Testis (tissue), 3 donors: Measurements from ENCODE around the gene PER1. TPM values are rescaled to one million over a fixed set of nuclear protein-coding genes. Genes with fewer than 3 reads are reported as not detected.
A peak's percentile ranks its signal among the peaks of the same experiment; 100 is the strongest.

Source experiments
- DNase-seq: peaks from one replicate; pipeline ENCODE4 v3.0.0-alpha.2; 2019
- H3K27ac ChIP-seq, 2 donors: fragments of 200-600 bp; sonication (generic); one replicate each; pipeline ENCODE4 v1.5.1; 2019
- H3K27me3 ChIP-seq: fragments of 200-600 bp; sonication (generic); one replicate; pipeline ENCODE4 v1.5.1; 2019
- H3K36me3 ChIP-seq: fragments of 200-600 bp; sonication (generic); one replicate; pipeline ENCODE4 v1.5.1; 2017; ENCODE audit warnings: low read depth; ENCODE audit errors: missing control alignments
- H3K4me1 ChIP-seq: fragments of 200-600 bp; sonication (generic); one replicate; pipeline ENCODE4 v1.5.1; 2019
- H3K4me3 ChIP-seq, 2 donors: fragments of 200-600 bp; sonication (generic); one replicate each; pipeline ENCODE4 v1.5.1; 2017 to 2019
- H3K9me3 ChIP-seq: fragments of 200-600 bp; sonication (generic); one replicate; pipeline ENCODE4 v1.5.1; 2017
- POLR2A ChIP-seq: fragments of 450-650 bp; IDR thresholded peaks from one replicate; pipeline ENCODE4 v1.6.1; 2017; ENCODE audit warnings: antibody characterized with exemption, mild to moderate bottlenecking, moderate library complexity
- WGBS, 2 donors: methylation state at CpG; one replicate each; pipeline ENCODE4 v1.1.5; 2018; 5-methylcytosine and 5-hydroxymethylcytosine counted together
- intact Hi-C: fragments of 100-400 bp; cut with DNase I; formaldehyde crosslinking; loops from one replicate; pipeline ENCODE4 v1.15.1; 2023; ENCODE audit warnings: low total_unique reads
- polyA plus RNA-seq: library from polyadenylated mRNA; stranded (reverse); fragments of 350-450 nt; fragmentation: Illumina TruSeq; extraction: RNeasy Lipid Tissue Mini Kit (QIAGEN cat#74804); gene quantifications from one replicate; pipeline ENCODE4 v1.2.3, GENCODE V29; 2014; ENCODE audit warnings: low read depth, low replicate concordance; ENCODE audit not compliant: insufficient read depth
- total RNA-seq, 2 donors: library from RNA; depleted of rRNA; stranded (reverse); fragments of >200 nt; gene quantifications; one replicate each; pipeline ENCODE4 v1.2.3, GENCODE V29; 2016
- TF ChIP-seq, protein P1 (sequence below), 3 experiments: fragments of 450-650 bp in 2 of 3; fragments of 200-600 bp in 1 of 3; sonication (generic) in 1 of 3; IDR thresholded peaks; one replicate each; pipeline ENCODE4 v1.5.1; 2016 to 2019; ENCODE audit warnings: antibody characterized with exemption in 3 of 3, mild to moderate bottlenecking in 2 of 3, moderate library complexity in 1 of 3

Gene PER1
- total and polyA plus RNA-seq, 3 donors from 2014 or later = 55.1 to 119 (median 96.0) TPM

DNA sequence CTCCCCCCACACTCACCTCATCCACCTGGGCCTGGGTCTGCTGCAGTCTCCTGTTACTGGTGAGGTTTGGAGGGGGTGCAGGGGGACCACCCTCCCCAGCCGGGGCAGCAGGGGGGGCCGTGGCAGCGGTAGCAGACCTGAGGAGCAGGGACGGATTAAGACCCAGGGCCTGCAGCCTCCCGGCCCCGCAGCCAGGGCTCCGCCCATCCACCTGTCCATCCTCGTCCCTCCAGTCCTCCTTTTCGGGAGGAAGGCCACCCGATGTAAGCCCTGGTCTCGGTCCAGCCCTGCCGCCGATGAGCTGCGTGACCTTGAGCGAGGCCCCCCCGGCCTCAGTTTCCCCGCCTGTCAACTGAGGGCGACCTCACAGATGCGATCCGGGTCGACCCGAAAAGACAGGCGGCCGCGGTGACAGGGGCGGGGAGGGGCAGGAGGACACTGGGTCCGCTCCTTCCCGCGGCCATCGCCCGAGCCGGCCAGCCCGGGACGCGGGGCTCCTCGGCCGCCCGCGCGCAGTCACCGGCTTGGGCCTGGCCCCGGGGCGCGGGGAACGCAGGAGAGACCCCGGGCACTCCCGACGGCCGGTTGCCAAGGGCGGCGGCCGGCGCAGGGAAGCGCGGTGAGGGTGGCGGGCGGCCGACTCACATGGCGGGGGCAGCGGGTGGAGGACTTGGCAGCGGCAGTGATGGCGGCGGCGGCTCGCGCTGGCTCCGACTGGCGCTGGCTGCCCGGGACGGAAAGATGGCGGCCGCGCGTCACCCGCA, 10.2 kb upstream of the PER1 start, which contains the start of gene VAMP2:
Gene VAMP2, minus strand, starts transcription at position 716 of the 764 bp plus-strand sequence. Its CDS starts 69 bp downstream, at position 647.
- Histone ChIP-seq H3K36me3 (no peaks in the 10 kb centered on the region), H3K9me3 (no peaks in the 10 kb centered on the region), H3K27ac (peak within 1 kb of the TSS; percentile 100), H3K4me1 (peaks cover 41% of the 10 kb centered on the region), H3K27me3 (no peaks in the 10 kb centered on the region), H3K4me3 (peak within 1 kb of the TSS; percentile 99 to 100)
- 0% methylated on average over 5 to 57 of the region's 75 CpGs for WGBS, 2 donors
- intact Hi-C loops = no loop called here
- DNase-seq = peak; percentile 78
- TF ChIP-seq, protein P1, sequence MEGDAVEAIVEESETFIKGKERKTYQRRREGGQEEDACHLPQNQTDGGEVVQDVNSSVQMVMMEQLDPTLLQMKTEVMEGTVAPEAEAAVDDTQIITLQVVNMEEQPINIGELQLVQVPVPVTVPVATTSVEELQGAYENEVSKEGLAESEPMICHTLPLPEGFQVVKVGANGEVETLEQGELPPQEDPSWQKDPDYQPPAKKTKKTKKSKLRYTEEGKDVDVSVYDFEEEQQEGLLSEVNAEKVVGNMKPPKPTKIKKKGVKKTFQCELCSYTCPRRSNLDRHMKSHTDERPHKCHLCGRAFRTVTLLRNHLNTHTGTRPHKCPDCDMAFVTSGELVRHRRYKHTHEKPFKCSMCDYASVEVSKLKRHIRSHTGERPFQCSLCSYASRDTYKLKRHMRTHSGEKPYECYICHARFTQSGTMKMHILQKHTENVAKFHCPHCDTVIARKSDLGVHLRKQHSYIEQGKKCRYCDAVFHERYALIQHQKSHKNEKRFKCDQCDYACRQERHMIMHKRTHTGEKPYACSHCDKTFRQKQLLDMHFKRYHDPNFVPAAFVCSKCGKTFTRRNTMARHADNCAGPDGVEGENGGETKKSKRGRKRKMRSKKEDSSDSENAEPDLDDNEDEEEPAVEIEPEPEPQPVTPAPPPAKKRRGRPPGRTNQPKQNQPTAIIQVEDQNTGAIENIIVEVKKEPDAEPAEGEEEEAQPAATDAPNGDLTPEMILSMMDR (IDR thresholded peaks at IDR 0.05) = peak in 1 of 3 experiments; percentile 6
- TF ChIP-seq POLR2A = no peak

DNA sequence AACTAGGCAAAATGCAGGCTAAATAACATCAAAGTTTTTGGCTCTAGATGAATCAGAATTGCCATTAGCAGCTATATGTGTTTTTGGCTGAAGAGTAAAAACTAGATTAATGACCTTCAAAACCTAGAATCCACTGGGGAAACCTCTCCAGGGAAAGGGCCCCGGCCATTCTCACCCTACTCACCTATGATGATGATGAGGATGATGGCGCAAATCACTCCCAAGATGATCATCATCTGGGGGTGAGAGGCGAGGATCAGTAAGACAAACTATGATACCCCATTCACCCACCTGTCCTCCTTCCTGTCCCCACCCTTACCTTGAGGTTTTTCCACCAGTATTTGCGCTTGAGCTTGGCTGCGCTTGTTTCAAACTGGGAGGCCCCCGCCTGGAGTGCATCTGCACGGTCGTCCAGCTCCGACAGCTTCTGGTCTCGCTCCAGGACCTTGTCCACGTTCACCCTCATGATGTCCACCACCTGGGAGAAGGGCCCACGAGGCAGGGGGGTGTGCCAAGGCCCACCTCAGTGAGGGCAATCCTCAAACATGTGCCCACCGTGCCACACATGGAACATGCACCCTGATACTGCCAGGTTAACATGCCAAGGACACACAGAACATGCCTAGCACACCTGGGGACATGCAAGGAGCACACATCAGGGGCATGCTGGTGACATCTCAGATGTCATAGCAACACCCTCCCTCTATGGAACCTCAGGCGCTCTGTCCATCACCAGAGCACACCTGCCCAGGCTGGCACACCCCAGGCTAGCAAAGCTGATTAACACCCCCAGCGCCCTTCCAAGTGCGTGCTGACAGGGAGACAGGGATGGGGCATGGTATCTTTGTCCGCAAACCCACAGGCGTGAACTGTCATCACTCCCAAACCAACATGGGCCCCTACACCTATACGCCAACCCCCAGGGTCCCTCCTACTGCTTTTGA, 9.4 kb upstream of the PER1 start:
- H3K27me3 ChIP-seq = no peaks in the 10 kb centered on the region
- H3K4me3 ChIP-seq = peak overlapping the region; percentile 99 to 100
- peaks cover 45% of the 10 kb centered on the region for H3K4me1 ChIP-seq
- peak overlapping the region; percentile 100 for H3K27ac ChIP-seq
- H3K9me3 ChIP-seq = no peaks in the 10 kb centered on the region
- no peak for DNase-seq
- intact Hi-C loops = no loop called here
- WGBS, 2 donors = 37 to 80% methylated on average over 4 to 19 of the region's 19 CpGs
- no peaks in the 10 kb centered on the region for H3K36me3 ChIP-seq
- TF ChIP-seq POLR2A = no peak
- TF ChIP-seq, protein P1 (IDR thresholded peaks at IDR 0.05) = no peak

DNA sequence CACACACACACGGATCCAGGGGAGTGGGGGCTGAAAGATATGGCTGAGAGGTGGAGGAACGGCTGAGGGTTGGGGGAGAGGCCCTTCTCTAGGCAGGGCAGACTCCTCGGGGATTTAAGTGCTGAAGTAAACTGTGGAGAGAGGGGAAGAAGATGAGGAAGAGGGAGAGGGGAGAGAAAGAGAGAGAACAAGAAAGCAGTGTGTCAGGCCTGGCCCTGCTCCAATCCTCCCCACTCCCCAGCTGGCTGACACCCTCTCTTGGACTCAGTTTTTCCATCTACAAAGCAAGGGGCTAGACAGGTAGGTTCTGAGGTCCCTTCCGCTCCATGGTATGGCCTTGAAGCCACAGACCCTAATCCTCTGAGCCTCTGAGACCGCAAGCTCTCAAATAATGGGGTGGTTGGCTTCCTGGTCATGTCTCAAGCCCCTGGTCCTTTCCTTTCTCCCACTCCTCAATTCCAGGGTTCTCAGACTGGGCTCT, 8.6 kb upstream of the PER1 start:
- Histone ChIP-seq H3K9me3 (no peaks in the 10 kb centered on the region), H3K4me3 (no peak overlapping the region), H3K36me3 (no peaks in the 10 kb centered on the region), H3K4me1 (peaks cover 45% of the 10 kb centered on the region), H3K27me3 (no peaks in the 10 kb centered on the region), H3K27ac (peak overlapping the region; percentile 100)
- WGBS, 2 donors = 54 to 55% methylated on average over 5 of the region's 5 CpGs
- no peak for DNase-seq
- TF ChIP-seq, protein P1 (IDR thresholded peaks at IDR 0.05) = no peak
- no peak for TF ChIP-seq POLR2A
- intact Hi-C loops = no loop called here

DNA sequence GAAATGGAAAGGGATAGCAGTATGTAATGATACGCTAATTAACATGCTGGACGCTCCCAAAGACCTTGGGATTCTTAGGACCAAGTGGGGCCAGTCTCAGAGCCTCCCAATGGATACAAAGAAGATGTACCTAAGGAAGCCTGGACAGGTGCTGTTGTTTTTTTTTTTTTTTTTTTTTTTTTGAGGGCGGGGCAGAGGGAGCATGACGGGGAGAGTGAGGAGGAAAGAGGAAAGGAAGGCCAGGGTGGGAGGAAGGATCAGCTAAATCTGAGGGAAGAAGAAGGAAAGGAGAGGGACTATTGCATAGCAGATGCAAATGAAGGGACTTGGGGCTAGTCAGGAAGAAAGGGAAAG, 8.0 kb upstream of the PER1 start:
- intact Hi-C loops = no loop called here
- H3K36me3 ChIP-seq = no peaks in the 10 kb centered on the region
- 42 to 50% methylated on average over 4 of the region's 4 CpGs for WGBS, 2 donors
- H3K4me1 ChIP-seq = peaks cover 45% of the 10 kb centered on the region
- H3K4me3 ChIP-seq = no peak overlapping the region
- TF ChIP-seq POLR2A = no peak
- TF ChIP-seq, protein P1 (IDR thresholded peaks at IDR 0.05) = no peak
- no peaks in the 10 kb centered on the region for H3K9me3 ChIP-seq
- no peak for DNase-seq
- H3K27ac ChIP-seq = peak overlapping the region; percentile 100
- H3K27me3 ChIP-seq = no peaks in the 10 kb centered on the region
